ENCODE data around the gene KBTBD8.

Gene KBTBD8

DNA sequence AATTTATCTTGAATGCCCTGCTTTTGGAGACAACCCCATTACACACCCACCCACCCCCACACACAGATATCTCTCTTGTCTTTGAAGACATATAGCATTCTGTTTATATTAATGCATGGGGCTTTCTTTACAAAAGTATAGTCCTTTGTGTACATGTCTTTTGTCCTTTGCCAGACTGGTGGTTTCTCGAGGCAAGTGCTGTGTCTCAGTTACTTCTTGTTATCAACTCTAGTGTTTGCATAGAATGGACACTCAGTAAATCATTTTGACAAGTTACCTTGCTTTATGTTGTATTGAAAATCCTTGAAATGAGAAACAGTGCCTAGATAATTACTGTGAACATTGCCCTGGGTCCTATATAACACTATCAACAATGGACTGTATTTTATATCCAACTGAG is 33.9 kb downstream of the KBTBD8 start:
- H3K4me3 ChIP-seq (ENCODE audit: low read depth, low read length) = no peak overlapping the region

GRCh38 chr3:67033079-67033478 is 35.0 kb downstream of the KBTBD8 start:
- no peak overlapping the region for H3K4me3 ChIP-seq (ENCODE audit: low read depth, low read length)

GRCh38 chr3:67034371-67034770 is 36.3 kb downstream of the KBTBD8 start:
- H3K4me3 ChIP-seq (ENCODE audit: low read depth, low read length) = no peak overlapping the region

GRCh38 chr3:67037615-67038014 is 39.5 kb downstream of the KBTBD8 start:
- no peak overlapping the region for H3K4me3 ChIP-seq (ENCODE audit: low read depth, low read length)

DNA sequence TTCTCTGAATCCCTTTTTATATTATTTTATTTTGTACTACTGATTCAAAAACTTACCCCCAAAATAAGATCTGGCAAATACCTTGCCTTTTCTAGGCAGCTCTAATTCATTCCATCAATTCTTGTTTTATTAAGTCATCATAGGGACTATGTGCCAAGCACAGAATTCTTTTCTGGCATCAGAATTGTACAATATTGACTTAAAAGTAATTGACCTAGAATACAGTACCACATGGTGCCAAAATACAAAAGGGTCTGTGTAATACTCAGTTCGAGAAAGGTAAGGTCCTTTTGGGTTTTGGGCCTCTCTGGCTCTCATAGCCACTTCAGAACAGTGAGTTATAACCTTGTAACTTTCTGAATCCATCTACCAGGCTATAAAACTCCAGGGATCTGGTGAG is 46.2 kb downstream of the KBTBD8 start:
- no peak overlapping the region for H3K4me3 ChIP-seq (ENCODE audit: low read depth, low read length)

GRCh38 chr3:67044955-67045354 is 46.8 kb downstream of the KBTBD8 start:
- no peak overlapping the region for H3K4me3 ChIP-seq (ENCODE audit: low read depth, low read length)

- no peak overlapping the region for H3K4me3 ChIP-seq (ENCODE audit: low read depth, low read length)
These were observed 47.8 kb downstream of the KBTBD8 start for GRCh38 chr3:67045711-67046465.

DNA sequence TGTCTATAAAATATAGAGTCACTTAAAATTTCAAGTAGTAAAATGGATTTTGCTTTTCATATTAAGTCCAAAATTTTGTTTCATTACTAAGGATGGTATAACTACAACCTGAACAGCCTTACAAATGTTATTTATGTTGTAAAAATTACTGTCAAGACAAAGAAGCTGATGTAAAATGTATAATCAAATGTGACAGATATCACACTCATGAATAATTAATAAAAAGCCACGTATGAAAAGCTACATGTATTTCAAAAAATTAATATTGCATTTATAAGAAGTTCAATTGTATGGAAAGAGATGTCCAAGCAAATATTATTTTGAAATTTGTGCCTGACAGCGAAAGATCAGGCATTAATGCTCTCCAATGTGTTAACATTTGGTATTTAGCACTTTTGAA is 48.9 kb downstream of the KBTBD8 start:
- H3K4me3 ChIP-seq (ENCODE audit: low read depth, low read length) = no peak overlapping the region

DNA sequence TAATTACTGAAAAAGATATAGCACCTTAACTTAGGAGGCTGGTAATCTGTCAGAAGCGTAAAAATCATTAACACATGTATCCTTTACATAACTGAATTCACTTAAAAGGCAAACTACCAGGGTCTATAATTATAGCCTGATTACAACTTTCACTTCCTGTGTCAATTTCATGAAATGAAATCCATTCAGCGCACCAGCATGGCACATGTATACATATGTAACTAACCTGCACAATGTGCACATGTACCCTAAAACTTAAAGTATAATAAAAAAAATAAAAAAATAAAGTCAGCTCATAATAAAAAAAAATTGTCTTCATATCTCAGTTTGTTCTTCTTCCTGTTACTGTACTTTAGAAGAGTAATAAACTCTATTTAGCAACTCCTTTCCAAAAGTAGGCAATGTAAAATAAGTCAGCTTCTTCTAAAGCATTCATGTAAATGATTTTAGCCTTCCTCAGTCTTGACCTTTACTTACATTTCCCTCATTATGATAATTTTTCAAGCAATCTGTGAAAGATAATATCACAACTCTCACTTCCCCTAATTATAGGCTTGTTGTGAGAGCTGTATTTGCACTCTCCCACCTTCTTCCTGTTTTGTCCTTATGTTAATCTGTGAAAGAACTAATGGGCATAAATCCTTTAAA is 50.1 kb downstream of the KBTBD8 start:
- no peak overlapping the region for H3K4me3 ChIP-seq (ENCODE audit: low read depth, low read length)

DNA sequence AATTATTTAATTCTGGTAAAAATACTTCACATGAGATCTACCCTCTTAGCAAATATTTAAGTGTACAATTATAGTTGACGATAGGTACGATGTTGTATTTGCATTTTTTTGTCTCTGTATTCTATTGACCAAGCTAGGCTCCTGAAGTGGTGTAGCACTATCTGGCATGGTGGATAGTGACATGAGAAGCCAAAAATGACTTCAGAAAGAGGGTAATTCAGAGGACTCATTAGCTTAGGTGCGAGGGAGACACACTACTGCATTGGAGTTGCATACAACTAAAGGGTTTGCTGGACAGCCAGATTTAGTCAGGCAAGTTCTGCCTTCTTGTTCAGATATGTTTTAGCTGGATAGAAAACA is 50.6 kb downstream of the KBTBD8 start:
- no peak overlapping the region for H3K4me3 ChIP-seq (ENCODE audit: low read depth, low read length)

DNA sequence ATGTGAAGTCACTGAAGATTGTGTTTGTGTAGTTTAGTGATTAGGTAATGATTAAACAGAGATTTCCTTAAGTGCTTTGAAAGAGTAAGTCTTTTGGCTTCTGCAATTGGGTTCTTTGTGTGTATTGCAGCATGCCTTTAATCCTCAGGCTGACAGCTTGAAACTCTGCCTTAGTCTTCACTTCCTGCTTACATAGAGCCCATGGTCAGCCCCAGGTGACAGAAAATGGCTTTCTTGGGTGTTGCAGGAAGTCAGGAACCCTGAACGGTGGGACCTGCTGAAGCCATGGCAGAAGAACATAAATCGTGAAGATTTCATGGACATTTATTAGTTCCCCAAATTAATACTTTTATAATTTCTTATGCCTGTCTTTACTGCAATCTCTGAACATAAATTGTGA is 61.3 kb downstream of the KBTBD8 start:
- no peak overlapping the region for H3K4me3 ChIP-seq (ENCODE audit: low read depth, low read length)

Measured in iPS-11a (cell line).